NCI-H460 (cell line): ENCODE measurements around the gene C10orf71. TPM values are rescaled to one million over a fixed set of nuclear protein-coding genes. Genes with fewer than 3 reads are reported as not detected.

Experiments
- DNase-seq: peaks from one replicate; pipeline ENCODE4 v3.0.0-alpha.2; 2016; ENCODE audit warnings: low read depth; ENCODE audit errors: extremely low read depth
- polyA plus RNA-seq: library from polyadenylated mRNA; depleted of rRNA; stranded (reverse); fragments of >200 nt; gene quantifications from 2 replicates; pipeline ENCODE4 v1.2.3, GENCODE V29; 2014; cell fraction: nucleus; rRNA removed
- total RNA-seq: library from RNA; depleted of rRNA; stranded (reverse); fragments of >200 nt; shearing (Covaris generic); gene quantifications from 2 replicates; pipeline ENCODE4 v1.2.3, GENCODE V29; 2014; rRNA removed

The C10orf71 gene
- not detected in 2 replicates for total RNA-seq
- polyA plus RNA-seq: not detected in 2 replicates

GRCh38 chr10:49298983-49299815 lies at the start of gene C10orf71:
C10orf71 (plus strand) TSS chr10:49299170; CDS start chr10:49322546, 23,376 bp downstream.
- DNase-seq: no peak

- DNase-seq: no peak
Observed at GRCh38 chr10:49252313-49253034, 46.5 kb upstream of the C10orf71 start.

GRCh38 chr10:49253340-49253906 lies 45.5 kb upstream of the C10orf71 start:
- DNase-seq: no peak

GRCh38 chr10:49254150-49254549 lies 44.8 kb upstream of the C10orf71 start:
- DNase-seq: no peak

GRCh38 chr10:49254556-49255318 lies 44.2 kb upstream of the C10orf71 start:
- DNase-seq: no peak

- no peak for DNase-seq
Observed at GRCh38 chr10:49255883-49256282, 43.1 kb upstream of the C10orf71 start.

- no peak for DNase-seq
Observed at GRCh38 chr10:49257154-49257553, 41.8 kb upstream of the C10orf71 start.

GRCh38 chr10:49257626-49258349 lies 41.2 kb upstream of the C10orf71 start:
- no peak for DNase-seq

- no peak for DNase-seq
Observed at GRCh38 chr10:49258350-49258683, 40.7 kb upstream of the C10orf71 start.

- no peak for DNase-seq
Observed at GRCh38 chr10:49260644-49261296, 38.2 kb upstream of the C10orf71 start.

GRCh38 chr10:49263591-49263990 lies 35.4 kb upstream of the C10orf71 start:
- no peak for DNase-seq

GRCh38 chr10:49264177-49264677 lies 34.7 kb upstream of the C10orf71 start:
- DNase-seq: no peak

- DNase-seq: no peak
Observed at GRCh38 chr10:49265885-49266284, 33.1 kb upstream of the C10orf71 start.

- DNase-seq: no peak
Observed at GRCh38 chr10:49268185-49268584, 30.8 kb upstream of the C10orf71 start.

- DNase-seq: no peak
Observed at GRCh38 chr10:49269523-49269922, 29.4 kb upstream of the C10orf71 start.

GRCh38 chr10:49270565-49270964 lies 28.4 kb upstream of the C10orf71 start:
- DNase-seq: no peak

GRCh38 chr10:49271346-49271745 lies 27.6 kb upstream of the C10orf71 start:
- DNase-seq: no peak

GRCh38 chr10:49272251-49273081 lies 26.5 kb upstream of the C10orf71 start:
- no peak for DNase-seq

- no peak for DNase-seq
Observed at GRCh38 chr10:49273082-49273465, 25.9 kb upstream of the C10orf71 start.
